HG03159 (cell line): ENCODE results near the gene UGT1A5.

ENCODE experiments used
- ATAC-seq: cut with Tn5 transposase; IDR thresholded peaks from one replicate; pipeline ENCODE4 v1.9.1; 2021; ENCODE audit warnings: mild to moderate bottlenecking, moderate library complexity; ENCODE audit not compliant: unreplicated experiment

The UGT1A5 gene

DNA sequence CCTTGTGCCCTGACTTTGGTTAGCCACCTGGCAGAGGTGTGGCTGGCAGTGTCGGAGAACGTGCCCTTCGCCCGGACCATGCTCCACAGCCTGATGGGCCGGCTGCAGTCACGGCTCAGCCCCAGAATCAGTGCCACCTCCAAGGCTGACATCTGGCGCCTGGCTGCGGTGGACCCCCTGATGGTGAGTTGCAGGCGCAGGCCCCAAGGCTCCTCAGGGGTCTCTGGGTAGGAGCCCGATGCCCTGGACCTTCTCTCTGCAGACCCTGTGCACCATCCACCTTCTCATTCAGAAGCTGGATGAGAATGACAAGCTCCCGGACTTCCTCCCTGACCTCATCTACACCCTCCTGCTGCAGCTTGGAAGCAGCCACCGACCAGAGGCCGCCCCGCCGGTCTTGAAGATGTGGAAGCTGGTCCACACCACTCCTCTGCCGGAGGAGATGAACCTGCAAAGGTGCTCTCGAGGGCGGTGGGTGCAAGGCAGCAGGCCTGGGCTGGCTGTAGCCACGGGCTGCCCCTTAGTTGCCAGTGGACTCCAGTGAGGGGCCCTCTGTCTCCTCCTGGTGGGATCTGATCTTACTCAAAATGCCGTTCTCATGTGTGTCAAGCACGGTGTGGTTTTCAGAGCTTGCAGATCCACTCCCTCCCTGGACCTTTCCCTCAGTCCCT is 109.5 kb downstream of the UGT1A5 start:
- no peak for ATAC-seq
